Astrocyte (in vitro differentiated cells and primary cell): Measurements from ENCODE around the gene DCX. TPM values are rescaled to one million over a fixed set of nuclear protein-coding genes. Genes with fewer than 3 reads are reported as not detected.

Experiments used
- DNase-seq: peaks from one replicate; pipeline ENCODE4 v3.0.0-alpha.2; 2010; ENCODE audit warnings: low read depth
- FAIRE-seq: peaks from 2 replicates; lab custom pipeline; 2011; peaks lifted over from hg19 to GRCh38; lab: Jason Lieb, UNC
- H2AFZ ChIP-seq: 2 replicates; pipeline ENCODE4 v1.6.0; 2012; ENCODE audit warnings: low read depth, low read length, inconsistent platforms
- H3K27ac ChIP-seq: 2 replicates; pipeline ENCODE4 v1.5.1; 2011; ENCODE audit warnings: low read depth, low read length, inconsistent platforms
- H3K27me3 ChIP-seq: 2 replicates; pipeline ENCODE4 v1.6.0; 2011; ENCODE audit warnings: low read length, inconsistent platforms; ENCODE audit not compliant: insufficient read depth
- H3K36me3 ChIP-seq: 2 replicates; pipeline ENCODE4 v1.5.1; 2011; ENCODE audit warnings: low read length, inconsistent platforms; ENCODE audit not compliant: insufficient read depth
- H3K4me1 ChIP-seq: 2 replicates; pipeline ENCODE4 v1.5.1; 2011; ENCODE audit warnings: low read length, inconsistent platforms; ENCODE audit not compliant: insufficient read depth
- H3K4me2 ChIP-seq: 2 replicates; pipeline ENCODE4 v1.6.0; 2012; ENCODE audit warnings: low read length, inconsistent platforms
- H3K4me3 ChIP-seq: 2 replicates; pipeline ENCODE4 v1.5.1; 2011; ENCODE audit warnings: low read depth, mild to moderate bottlenecking, low read length, inconsistent platforms; ENCODE audit not compliant: insufficient read depth
- H3K79me2 ChIP-seq: 2 replicates; pipeline ENCODE4 v1.6.0; 2012; ENCODE audit warnings: mild to moderate bottlenecking, low read length, inconsistent platforms; ENCODE audit not compliant: insufficient read depth
- H3K9ac ChIP-seq: 2 replicates; pipeline ENCODE4 v1.6.0; 2012; ENCODE audit warnings: mild to moderate bottlenecking, low read length, inconsistent platforms
- H3K9me3 ChIP-seq: 2 replicates; pipeline ENCODE4 v1.5.1; 2012; ENCODE audit warnings: low read depth, mild to moderate bottlenecking, low read length, inconsistent platforms; ENCODE audit not compliant: insufficient read depth
- H4K20me1 ChIP-seq: 2 replicates; pipeline ENCODE4 v1.6.0; 2012; ENCODE audit warnings: low read length, inconsistent platforms; ENCODE audit not compliant: insufficient read depth
- H3K27ac Mint-ChIP-seq: one replicate; pipeline ENCODE4 v1.8.0; 2021; ENCODE audit warnings: mild to moderate bottlenecking, mixed read lengths; ENCODE audit not compliant: unreplicated experiment
- H3K27me3 Mint-ChIP-seq: one replicate; pipeline ENCODE4 v1.8.0; 2021; ENCODE audit warnings: low read depth, mixed read lengths; ENCODE audit not compliant: unreplicated experiment
- H3K36me3 Mint-ChIP-seq: one replicate; pipeline ENCODE4 v1.8.0; 2021; ENCODE audit warnings: low read depth, mixed read lengths; ENCODE audit not compliant: unreplicated experiment
- H3K4me1 Mint-ChIP-seq: one replicate; pipeline ENCODE4 v1.8.0; 2021; ENCODE audit warnings: low read depth, mixed read lengths; ENCODE audit not compliant: unreplicated experiment
- H3K4me3 Mint-ChIP-seq: one replicate; pipeline ENCODE4 v1.8.0; 2021; ENCODE audit warnings: mild to moderate bottlenecking, moderate library complexity, mixed read lengths; ENCODE audit not compliant: unreplicated experiment
- H3K9me3 Mint-ChIP-seq: one replicate; pipeline ENCODE4 v1.8.0; 2021; ENCODE audit warnings: mild to moderate bottlenecking, mixed read lengths; ENCODE audit not compliant: unreplicated experiment
- EZH2 ChIP-seq: IDR thresholded peaks from 2 replicates; pipeline ENCODE4 v1.6.1; 2012; ENCODE audit warnings: mild to moderate bottlenecking, low read length, inconsistent platforms; ENCODE audit not compliant: insufficient read depth
- total RNA-seq: library from RNA; stranded (reverse); gene quantifications from 2 replicates; pipeline ENCODE4 v1.2.1, GENCODE V29; 2021
- TF ChIP-seq, protein P1 (sequence below): IDR thresholded peaks from 2 replicates; pipeline ENCODE4 v1.5.1; 2011; ENCODE audit warnings: low read depth, mild to moderate bottlenecking, inconsistent platforms, low read length, moderate library complexity; ENCODE audit not compliant: insufficient read depth

Gene DCX
- total RNA-seq, 1 donor from 2014 or later, result 2.4 TPM

- H3K4me1 Mint-ChIP-seq, result no peaks in the 10 kb centered on the region
- no peaks in the 10 kb centered on the region for H3K9me3 ChIP-seq
- H3K4me2 ChIP-seq, result no peak overlapping the region
- H3K27ac ChIP-seq, result no peak overlapping the region
- H3K4me3 ChIP-seq, result no peak overlapping the region
- no peaks in the 10 kb centered on the region for H3K27me3 ChIP-seq
- H3K4me1 ChIP-seq, result no peaks in the 10 kb centered on the region
- no peaks in the 10 kb centered on the region for H3K9me3 Mint-ChIP-seq
- H3K4me3 Mint-ChIP-seq, result no peak overlapping the region
- H3K27me3 Mint-ChIP-seq, result no peaks in the 10 kb centered on the region
- no peak overlapping the region for H3K9ac ChIP-seq
- H4K20me1 ChIP-seq, result no peaks in the 10 kb centered on the region
- peak; percentile 100 for FAIRE-seq
- H2AFZ ChIP-seq, result no peak overlapping the region
- no peak for DNase-seq
- H3K27ac Mint-ChIP-seq, result no peak overlapping the region
- H3K79me2 ChIP-seq, result no peaks in the 10 kb centered on the region
- no peak for TF ChIP-seq EZH2
- TF ChIP-seq, protein P1, sequence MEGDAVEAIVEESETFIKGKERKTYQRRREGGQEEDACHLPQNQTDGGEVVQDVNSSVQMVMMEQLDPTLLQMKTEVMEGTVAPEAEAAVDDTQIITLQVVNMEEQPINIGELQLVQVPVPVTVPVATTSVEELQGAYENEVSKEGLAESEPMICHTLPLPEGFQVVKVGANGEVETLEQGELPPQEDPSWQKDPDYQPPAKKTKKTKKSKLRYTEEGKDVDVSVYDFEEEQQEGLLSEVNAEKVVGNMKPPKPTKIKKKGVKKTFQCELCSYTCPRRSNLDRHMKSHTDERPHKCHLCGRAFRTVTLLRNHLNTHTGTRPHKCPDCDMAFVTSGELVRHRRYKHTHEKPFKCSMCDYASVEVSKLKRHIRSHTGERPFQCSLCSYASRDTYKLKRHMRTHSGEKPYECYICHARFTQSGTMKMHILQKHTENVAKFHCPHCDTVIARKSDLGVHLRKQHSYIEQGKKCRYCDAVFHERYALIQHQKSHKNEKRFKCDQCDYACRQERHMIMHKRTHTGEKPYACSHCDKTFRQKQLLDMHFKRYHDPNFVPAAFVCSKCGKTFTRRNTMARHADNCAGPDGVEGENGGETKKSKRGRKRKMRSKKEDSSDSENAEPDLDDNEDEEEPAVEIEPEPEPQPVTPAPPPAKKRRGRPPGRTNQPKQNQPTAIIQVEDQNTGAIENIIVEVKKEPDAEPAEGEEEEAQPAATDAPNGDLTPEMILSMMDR, result peak; percentile 40
- H3K36me3 Mint-ChIP-seq, result no peaks in the 10 kb centered on the region
- no peaks in the 10 kb centered on the region for H3K36me3 ChIP-seq
Observed at GRCh38 chrX:111244235-111244750, 167.7 kb downstream of the DCX start.

Other genes with a start within 250 kb of the DCX start
- gene CAPN6, start 141.7 kb downstream of the DCX start, total RNA-seq, result 3.9 and 9.4 TPM in 2 replicates
- gene SERTM2, start 99.5 kb upstream of the DCX start, total RNA-seq, result 0.12 and 0.23 TPM in 2 replicates